GM19372 (cell line): ENCODE measurements around the gene NANOS3.
"Not testable (repeated sequence)": the region's sequence is repeated elsewhere in the genome, so short reads cannot be mapped to it uniquely, and the experiment has no call there.

ENCODE experiments used
- ATAC-seq: cut with Tn5 transposase; IDR thresholded peaks from one replicate; pipeline ENCODE4 v1.9.1; 2021; ENCODE audit warnings: mild to moderate bottlenecking, low read depth, moderate library complexity; ENCODE audit not compliant: unreplicated experiment

Gene NANOS3

DNA sequence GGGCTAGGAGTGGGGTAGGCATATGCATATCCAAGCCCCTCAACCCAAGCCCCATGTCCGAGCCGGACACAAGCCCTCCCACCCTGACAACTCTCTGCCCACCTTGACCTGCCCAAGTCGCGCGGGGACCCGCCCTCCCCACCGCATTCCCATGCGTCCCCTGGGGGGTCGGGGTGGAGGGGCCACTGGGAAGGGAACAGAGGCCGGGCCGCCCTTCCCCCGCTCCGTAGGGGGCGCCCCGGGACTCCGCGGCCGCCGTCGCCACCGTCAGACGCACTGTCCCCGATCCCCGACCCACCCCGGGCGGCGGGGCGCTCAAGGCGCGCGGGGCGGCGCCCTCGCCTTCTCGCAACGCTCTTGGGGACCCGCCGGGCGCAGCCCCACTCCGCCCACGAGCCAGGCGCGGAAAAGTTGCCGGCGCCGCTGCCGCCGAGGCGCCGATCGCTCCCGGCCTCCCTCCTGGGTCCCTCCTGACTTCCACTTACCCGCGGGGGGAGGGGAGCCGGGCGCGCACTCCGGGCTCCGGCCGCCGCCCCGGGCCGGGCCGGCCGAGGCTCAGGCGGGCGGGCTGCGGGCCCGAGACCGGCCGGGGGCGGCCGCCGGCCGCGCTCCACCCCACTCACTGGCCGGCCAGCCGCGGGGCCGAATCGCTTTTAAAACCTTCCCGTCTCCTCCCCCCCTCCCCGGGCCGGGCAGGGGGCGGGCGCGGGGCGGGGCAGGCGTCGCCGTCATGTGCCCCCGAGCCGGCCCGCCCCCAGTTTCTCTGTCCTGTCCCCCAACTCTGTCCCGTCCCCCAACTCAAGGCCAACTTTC, 34.4 kb upstream of the NANOS3 start:
- ATAC-seq: peak; percentile 30

DNA sequence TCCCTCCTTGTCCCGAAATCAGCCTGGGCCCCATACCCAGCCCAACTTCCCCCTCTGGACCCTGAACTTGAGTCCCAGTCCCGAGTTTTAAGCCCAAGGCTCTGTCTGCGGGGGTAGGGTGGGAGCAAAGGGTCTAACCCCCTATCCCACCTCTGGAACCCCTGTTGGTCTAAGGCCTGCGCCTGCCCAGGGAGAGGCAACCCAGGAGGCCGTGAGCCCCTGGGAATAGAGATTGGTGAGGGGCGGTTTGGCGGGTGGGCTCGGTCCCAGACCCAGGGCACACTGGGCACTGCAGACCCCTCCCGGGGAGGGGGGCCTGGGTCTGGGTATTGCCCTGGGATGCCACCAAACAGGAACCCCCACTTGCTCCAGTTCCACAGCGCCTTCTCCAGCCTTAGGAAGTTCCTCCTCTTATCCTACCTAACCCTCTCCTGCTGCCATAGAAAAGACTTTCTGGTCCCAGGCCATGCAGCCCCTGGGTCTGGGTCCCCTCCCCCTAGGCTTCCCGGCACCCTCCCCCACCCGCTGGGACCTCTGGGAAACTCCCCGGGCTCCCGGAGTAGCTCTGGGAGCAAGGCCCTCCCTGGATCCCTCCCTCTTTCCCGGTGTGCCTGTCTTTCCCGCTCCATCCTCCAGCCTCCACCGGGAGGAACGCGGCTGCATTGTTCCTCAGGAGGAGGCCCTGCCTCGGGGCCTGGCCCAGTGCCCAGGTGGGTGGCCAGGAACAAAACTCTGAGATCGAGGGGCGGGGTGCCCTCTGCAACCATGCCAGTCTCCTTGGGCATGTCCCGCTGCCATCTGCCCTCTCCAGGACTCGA, 33.6 kb upstream of the NANOS3 start:
- no peak for ATAC-seq

DNA sequence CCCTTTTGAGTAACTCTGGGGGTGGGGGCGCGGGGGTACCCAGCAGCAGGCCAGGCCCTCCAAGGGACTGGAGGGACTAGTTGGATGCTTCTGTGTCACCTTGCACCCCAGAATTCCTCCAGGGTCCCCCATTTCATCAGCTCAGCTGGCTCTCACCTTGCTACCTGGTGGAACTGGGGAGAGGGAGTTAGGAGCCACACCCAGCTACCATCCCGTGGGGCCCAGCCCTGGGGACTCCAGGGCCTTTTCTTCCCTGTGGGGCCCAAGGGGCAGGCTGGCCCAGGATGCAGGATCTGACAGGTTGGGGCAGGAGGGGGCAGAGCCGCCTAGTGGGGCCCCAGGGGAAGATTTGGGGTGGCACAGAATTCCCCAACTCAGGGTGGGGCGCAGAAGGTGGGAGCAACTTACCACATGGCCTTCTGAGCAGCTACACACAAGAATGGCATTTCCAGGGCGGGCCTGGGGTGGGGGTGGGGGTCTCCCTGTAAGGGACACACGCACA, 32.8 kb upstream of the NANOS3 start:
- ATAC-seq: no peak

DNA sequence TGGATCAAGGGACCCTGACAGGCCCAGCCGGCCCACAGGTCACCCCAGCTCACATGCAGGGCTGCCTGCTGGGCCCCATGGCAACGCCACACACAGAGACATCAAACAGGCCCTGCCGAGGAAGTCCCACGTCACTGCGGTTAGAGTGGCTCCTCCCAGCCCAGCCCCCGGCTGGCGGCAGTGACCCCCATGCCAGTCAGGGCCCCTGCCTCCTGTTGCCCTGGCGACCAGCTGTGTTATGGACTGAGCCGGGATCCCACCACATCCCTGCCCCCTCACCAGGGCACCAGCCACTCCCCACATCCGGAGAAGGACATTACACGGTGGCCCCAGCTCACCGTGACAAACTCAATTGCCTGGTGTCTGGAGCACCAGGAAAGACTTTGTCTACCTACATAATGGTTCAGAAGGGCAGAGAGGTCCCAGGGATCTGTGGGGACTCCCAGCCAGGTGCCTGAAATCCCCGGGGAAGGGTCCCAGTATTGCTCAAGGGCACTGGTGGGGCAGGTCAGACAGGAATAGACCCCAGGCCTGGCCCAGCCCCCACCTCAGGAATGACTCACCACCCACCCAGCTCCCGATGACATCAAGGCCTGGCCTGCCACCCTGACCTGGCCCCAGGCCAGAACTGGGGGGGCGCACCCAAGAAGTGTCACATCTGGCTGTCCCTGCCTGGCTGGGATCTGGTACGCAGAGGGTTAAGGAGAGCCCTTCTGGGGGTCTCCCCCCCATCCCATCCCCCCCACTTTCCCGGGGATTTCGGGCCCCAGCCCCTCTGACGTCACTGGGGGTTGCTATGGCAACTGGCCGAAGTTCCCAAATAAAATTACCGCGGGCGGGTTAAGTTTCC, 30.2 kb upstream of the NANOS3 start:
- peak; percentile 53 for ATAC-seq

DNA sequence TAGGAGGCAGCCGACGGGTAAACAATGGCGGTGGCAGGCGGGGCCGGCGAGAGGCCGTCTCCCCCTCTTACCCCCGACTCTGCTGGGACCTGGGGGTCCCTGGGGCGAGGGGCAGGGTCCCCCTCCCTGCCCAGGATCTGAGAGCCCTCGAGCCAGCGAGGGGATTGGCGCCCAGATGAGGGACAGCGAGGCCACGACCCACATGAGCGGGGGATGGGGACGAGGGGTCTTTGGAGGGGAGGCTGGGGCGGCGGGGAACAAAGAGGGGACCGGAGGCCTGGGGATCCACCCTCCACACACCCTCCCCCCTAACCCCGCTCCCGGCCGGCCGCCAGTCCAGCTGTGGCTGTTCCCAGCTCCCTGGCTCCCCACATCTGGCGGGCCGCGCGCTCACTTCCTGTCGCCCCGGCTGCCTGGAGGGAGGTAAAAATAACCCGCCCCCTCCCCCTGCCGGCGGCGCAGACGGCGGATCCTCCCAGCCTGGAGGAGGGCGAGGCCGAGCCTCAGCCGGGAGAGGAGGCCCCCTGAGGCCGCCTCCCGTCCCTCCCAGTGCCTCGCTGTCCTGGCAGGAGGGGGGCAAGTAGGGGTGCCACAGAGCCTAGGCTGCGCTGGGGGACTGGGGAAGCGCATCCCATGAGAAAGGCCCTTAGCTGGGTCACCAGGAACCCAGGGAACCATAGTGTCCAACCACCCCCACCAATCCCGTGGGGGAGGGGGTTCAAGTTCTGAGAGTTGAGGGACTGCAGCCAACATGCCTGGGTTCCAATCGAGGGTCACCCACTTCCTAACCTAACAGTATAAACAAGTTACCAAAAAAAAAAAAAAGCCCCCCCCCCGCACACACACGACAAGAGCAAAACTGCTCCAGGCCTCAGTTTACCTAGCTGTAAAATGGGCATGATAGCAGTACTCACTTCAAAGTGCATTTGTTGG, 29.3 kb upstream of the NANOS3 start:
- no peak for ATAC-seq

DNA sequence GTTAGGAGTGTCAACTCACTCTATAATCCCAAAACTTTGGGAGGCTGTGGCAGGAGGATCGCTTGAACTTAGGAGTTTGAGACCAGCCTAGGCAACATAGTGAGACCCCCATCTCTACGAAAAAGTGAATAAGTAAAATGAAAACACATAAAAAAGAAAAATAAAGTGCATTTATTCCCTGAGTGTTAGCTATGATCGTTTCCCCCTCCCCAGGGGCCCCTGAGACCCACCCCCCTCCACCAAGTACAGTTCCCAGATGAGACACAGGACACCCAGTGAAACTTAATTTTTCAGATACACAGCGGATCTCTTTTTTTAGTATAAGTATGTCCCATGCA, 28.6 kb upstream of the NANOS3 start:
- no peak for ATAC-seq

DNA sequence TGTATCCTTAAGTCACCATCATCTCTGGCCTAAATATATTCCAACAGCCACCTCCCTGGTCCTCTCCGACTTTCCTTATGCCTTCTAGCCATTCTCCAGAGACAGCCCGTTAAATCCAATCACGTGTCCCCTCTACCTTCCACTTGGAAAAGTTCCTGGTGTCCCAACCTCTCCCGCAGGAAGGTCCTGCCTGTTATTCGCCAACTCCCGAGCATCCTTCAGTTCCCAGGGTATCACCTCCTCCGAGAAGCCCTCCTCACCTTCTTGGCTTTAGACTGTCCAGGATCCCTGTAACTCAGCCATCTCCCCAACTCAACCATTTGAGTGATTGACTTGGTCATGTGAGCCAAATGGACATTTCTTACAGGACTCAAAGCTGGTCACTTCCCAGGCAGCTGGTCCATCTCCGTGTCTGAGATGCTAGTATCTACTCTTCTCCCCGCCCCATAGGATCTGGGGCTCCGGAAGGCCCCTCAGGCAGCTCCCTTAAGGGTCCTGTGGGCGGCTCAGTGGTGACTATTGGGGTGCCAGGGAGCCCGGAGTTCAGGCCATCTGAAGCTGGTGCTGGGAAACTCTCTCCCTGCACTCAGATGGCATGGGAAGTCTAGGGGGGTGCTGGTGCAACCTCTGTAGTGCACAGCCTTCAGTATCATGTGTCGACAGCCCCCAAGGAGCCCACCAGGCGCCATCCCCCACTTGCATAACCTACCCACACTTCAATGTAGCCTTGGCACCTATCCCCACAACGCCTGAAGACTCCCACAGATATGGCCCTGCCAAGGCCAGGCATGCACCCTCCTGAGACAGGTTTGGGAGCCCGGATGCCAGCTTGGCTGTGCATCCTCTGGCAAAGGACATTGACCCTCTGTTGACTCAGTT, 27.9 kb upstream of the NANOS3 start:
- no peak for ATAC-seq

DNA sequence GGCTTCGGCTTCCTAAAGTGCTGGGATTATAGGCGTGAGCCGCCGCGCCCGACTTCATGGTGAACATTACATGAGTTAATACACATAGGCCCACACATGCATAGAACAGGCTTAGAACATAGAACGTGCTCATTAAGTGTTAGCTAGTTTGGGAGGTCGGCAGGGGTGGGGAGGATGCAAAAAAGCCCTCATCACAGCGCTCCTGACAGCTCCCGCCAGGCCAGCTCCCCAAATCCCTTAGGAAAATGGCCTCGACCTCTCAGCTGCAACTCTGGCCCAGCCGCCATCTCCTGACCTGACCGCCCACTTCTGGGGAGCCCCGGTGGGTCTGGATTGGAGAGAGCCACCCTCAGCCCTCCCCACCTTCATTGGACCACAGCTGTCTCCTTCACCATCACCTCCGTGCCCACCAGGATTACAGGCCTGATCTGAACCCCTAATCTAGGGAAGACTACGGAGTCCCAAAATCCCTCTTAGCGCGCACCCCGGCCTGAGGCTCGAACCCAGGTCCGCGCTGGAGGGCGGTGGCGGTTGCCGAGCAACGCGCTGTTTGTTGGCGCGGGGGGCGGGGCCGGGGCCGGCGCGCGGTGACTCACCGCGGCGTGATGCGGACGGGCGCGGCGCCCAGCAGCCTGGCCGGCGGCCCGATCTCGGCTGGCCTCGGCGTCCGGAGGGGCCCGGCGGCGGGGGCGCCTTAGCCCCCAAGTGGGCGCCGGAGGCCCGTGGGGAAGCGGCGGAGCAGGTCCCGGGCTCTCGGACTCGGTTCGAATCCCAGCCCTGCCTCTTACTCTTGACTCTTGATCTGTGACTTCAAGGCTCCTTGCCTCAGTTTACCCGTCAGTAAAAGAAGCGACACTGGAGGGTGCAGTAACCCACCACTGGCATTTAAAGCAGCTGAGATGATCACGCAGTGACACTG, 26.7 kb upstream of the NANOS3 start:
- ATAC-seq: no peak

DNA sequence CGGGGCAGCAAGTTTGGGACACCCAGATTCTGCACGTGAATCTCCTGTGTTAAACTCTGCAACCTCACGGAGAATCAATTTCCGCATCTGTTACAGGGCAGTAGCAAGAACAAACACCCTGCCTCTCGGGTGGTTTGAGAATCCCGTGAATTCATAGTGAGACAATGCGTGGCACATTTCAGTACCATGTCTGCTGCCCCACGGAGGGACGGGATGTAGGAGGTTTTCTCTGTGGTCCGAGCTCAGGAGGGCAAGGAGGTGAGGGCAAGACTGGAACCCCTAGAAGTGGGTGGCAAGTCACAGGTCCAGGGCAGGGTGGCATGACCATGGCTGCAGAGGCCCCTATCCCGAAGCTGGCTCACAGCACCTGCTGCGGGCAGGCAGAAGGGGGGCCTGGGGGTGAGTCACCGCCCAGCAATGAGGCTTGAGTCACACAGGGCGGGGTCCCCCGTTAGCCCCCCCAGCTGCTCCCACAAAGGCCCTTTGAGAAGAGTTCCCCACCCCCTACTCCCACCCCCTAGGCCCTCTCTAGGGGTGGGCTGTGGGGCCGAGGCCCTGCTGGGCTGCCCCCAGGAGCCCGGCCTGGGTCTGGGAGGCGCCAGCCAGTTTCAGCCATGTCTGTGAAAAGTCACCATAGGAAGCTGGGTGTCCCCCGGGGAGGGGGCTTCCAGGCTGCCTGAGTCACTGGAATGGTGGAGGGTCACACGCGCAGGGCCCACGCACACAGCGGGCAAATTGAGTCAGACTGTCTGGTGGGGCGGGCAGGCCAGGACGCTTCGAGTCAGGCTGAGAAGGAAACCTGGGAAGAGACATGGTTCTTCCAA, 25.8 kb upstream of the NANOS3 start:
- ATAC-seq: no peak

DNA sequence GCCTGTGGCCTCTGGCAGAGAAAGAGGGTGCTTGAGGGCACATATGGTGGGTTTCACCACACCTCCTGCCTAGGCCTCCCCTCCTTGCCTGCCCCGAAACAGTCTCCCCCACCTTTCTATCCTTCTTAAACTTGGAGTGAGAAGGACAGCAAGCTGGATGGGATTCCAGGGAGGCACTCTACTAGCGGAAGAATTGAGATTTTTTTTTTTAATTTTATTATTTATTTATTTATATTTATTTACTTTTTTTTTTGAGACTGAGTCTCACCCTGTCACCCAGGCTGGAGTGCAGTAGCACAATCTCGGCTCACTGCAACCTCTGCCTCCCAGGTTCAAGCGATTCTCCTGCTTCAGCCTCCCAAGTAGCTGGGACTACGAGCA, 25.2 kb upstream of the NANOS3 start:
- ATAC-seq: not testable (repeated sequence)

DNA sequence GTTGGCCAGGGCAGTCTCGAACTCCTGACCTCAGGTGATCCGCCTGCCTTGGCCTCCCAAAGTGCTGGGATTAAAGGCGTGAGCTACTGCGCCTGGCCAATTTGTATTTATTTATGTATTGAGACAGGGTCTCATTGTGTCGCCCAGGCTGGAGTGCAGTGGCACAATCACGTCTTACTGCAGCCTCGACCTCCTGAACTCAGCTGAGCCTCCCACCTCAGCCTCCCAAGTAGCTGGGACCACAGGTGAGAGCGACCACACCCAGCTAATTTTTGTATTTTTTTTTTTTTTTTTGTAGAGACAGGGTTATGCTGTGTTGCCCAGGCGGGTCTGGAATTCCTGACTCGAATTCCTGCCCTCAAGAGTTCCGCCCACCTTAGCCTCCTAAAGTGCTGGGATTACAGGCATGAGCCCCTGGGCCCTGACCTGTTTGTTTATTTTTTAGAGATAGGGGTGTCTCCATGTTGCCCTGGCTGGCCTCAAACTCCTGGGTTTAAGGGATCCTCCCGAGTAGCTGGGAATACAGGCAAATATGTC, 24.7 kb upstream of the NANOS3 start:
- ATAC-seq: not testable (repeated sequence)

DNA sequence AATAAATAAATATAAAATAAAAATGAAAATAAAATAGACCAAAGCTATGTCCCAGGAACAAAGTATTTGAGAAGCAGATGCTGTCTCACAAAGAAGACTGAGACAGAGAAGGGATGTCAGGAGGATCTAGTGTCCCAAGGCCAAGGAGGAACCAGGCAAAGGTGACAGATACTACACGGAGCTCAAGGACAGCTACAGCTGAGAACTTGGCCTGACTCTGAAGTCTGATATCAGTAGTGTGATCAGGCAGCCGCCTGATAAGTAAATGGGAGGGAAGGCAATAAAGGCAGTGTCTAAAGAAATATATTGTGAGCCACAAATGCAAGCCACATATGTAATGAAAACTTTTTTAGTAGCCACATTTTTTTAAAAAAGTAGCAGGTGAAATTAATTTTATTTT, 20.4 kb upstream of the NANOS3 start:
- no peak for ATAC-seq

DNA sequence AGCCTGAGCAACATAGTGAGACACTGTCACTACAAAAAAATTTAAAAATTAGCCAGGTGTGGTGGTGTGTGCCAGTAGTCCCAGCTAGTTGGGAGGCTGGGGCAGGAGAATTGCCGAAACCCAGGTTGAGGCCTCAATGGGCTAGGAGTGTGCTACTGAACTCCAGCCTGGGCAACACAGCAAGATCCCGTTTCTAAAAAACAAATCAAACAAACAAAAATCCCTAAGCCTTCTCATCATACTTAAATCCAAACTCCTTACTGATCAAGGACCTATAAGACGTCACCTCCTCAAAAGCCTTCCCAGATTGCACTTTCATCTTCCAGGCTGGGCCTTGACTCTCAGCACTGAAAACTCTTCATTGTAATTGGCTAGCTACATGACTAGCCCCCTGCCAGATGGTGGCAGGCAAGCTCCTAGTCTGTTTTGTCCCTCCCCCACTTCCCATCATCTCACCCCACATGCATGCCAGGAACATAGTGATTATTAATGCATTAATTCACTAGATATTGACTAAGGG, 17.5 kb upstream of the NANOS3 start:
- ATAC-seq: no peak

DNA sequence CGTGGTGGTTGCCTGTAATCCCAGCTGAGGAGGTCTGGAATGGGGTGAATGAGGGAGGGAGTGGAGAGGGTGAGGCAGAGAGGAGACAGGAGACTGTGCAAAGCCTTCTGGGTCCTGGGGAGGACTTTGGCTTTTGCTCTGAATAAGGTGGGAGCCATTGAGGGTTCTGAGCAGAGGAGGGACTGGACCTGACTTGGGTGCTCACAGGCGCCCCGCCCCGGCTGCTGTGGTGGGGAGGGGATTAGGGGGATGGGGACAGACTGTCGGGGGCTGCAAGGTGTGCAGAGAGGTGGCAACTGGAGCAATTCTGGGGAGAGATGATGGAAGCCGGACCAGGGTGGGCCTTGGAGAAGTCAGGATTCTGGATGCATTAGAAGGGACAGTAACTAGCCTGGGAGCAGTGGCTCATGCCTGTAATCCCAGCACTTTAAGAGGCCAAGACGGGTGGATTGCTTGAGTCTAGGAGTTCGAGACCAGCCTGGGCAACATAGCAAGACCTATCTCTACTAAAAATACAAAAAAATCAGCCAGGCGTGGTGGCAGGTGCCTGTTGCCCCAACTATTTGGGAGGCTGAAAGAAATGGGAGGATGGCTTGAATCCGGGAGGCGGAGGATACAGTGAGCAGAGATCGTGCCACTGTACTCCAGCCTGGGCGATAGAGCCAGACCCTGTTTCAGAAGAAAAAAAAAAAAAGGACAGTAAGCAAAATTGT, 16.1 kb upstream of the NANOS3 start:
- ATAC-seq: no peak

DNA sequence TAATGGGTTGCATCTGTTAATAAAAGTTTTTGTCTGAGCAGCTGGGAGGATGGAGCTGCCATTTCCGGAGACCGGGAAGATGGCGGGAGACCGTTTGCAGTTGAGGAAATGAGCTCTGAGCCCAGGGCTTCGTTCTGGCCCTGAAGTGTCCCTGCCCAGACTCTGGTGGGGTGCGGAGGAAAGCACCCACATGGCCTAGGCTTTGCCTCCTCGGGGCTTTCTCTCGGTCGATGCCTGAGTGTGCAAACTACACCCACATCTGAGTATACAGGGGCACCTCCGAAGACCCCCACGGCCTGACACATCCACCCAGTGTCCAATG, 15.6 kb upstream of the NANOS3 start:
- no peak for ATAC-seq
